Esophagus muscularis mucosa (tissue), 3 donors: ENCODE data around the gene ABHD12B.
A peak's percentile ranks its signal among the peaks of the same experiment; 100 is the strongest.

Experiments used
- CTCF ChIP-seq, 3 experiments: fragments of 200-600 bp in 2 of 3; fragments of 450-650 bp in 1 of 3; sonication (generic) in 2 of 3; IDR thresholded peaks; one replicate each; pipeline ENCODE4 v1.5.1; 2017 to 2019; ENCODE audit warnings: antibody characterized with exemption in 3 of 3, mild to moderate bottlenecking in 2 of 3, moderate library complexity in 1 of 3
- POLR2A ChIP-seq: fragments of 450-650 bp; IDR thresholded peaks from one replicate; pipeline ENCODE4 v1.6.1; 2017; ENCODE audit warnings: antibody characterized with exemption, moderate library complexity, mild to moderate bottlenecking, low read depth
- POLR2AphosphoS5 ChIP-seq, 2 donors: sonication (generic); formaldehyde crosslinking; IDR thresholded peaks; one replicate each; pipeline ENCODE4 v1.6.1; 2017; ENCODE audit warnings: antibody characterized with exemption in 2 of 2

GRCh38 chr14:50831726-50832168 lies 40.1 kb upstream of the ABHD12B start:
- TF ChIP-seq POLR2AphosphoS5 (IDR thresholded peaks at IDR 0.05) (peak in 1 of 2 donors; percentile 2), CTCF (IDR thresholded peaks at IDR 0.05) (no peak), POLR2A (no peak)
